ENCODE data around the gene MOXD1.
A peak's percentile ranks its signal among the peaks of the same experiment; 100 is the strongest.

Gene MOXD1

GRCh38 chr6:132320007-132320406 is 81.3 kb downstream of the MOXD1 start (continued):
- no peak for TF ChIP-seq ZNF148 (tag by site-specific recombination; IDR thresholded peaks at IDR 0.05; ENCODE audit: borderline replicate concordance)
- TF ChIP-seq MYNN (tag by site-specific recombination; IDR thresholded peaks at IDR 0.05; ENCODE audit: borderline replicate concordance): no peak
- no peak for TF ChIP-seq ZNF600 (tag by site-specific recombination; IDR thresholded peaks at IDR 0.05)
- TF ChIP-seq ZBTB8A (tag by site-specific recombination; IDR thresholded peaks at IDR 0.05): no peak
- TF ChIP-seq ZNF747 (tag by site-specific recombination; IDR thresholded peaks at IDR 0.05): no peak
- TF ChIP-seq SP2 (tag by site-specific recombination; IDR thresholded peaks at IDR 0.05): no peak
- TF ChIP-seq ZNF26 (tag by site-specific recombination; IDR thresholded peaks at IDR 0.05): no peak
- TF ChIP-seq SP7 (tag by site-specific recombination; IDR thresholded peaks at IDR 0.05): no peak

GRCh38 chr6:132316970-132317369 is 84.3 kb downstream of the MOXD1 start:
- TF ChIP-seq ZFP37 (tag by site-specific recombination; IDR thresholded peaks at IDR 0.05): no peak
- TF ChIP-seq ZNF600 (tag by site-specific recombination; IDR thresholded peaks at IDR 0.05): no peak
- TF ChIP-seq ZNF501 (tag by site-specific recombination; IDR thresholded peaks at IDR 0.05): no peak
- no peak for TF ChIP-seq OSR2 (tag by site-specific recombination; IDR thresholded peaks at IDR 0.05)
- peak; percentile 98 for TF ChIP-seq SETDB1 (IDR thresholded peaks at IDR 0.05; ENCODE audit: insufficient read length, low read length)
- no peak for TF ChIP-seq ZNF24 (tag by site-specific recombination; IDR thresholded peaks at IDR 0.05)
- TF ChIP-seq ZNF580 (tag by site-specific recombination; IDR thresholded peaks at IDR 0.05): no peak
- no peak for TF ChIP-seq GLIS2 (tag by site-specific recombination; IDR thresholded peaks at IDR 0.05)
- no peak for TF ChIP-seq ZBTB17 (tag by site-specific recombination; IDR thresholded peaks at IDR 0.05)
- TF ChIP-seq ZNF121 (tag by site-specific recombination; IDR thresholded peaks at IDR 0.05): no peak
- TF ChIP-seq GFI1B (tag by site-specific recombination; IDR thresholded peaks at IDR 0.05): no peak
- peak; percentile 78; the same call in 1 of the 2 replicates for TF ChIP-seq TRIM28 (IDR thresholded peaks at IDR 0.05; ENCODE audit: borderline replicate concordance, low read length)
- H3K27ac ChIP-seq (ENCODE audit: extremely low read depth, low read depth, low read length): no peak overlapping the region
- CTCF ChIA-PET: interaction anchor here (2.0 to 3.1 kb wide), 3 partner anchors 15 to 37 kb away, joined by 9 to 23 read pairs (median 11); no protein-coding TSS in a partner anchor
- H3K36me3 ChIP-seq (ENCODE audit: control insufficient read depth in 2 of 2, insufficient read depth in 1 of 2, low read length in 2 of 2): peaks cover 0 to 8% of the 10 kb centered on the region in 2 experiments; a peak in 2 of 3 replicates
- H3K4me1 ChIP-seq (ENCODE audit: control insufficient read depth, insufficient read depth, low read length): no peaks in the 10 kb centered on the region
- H3K9me3 ChIP-seq (ENCODE audit: control insufficient read depth, insufficient read depth, low read depth, low read length): no peaks in the 10 kb centered on the region
- POLR2A ChIA-PET: interaction anchor here (0.6 kb wide), 1 partner anchor 22 kb away, joined by 4 read pairs; no protein-coding TSS in a partner anchor
- no peak overlapping the region for H3K4me3 ChIP-seq (ENCODE audit: low read depth, low read length)

GRCh38 chr6:132314432-132314831 is 86.8 kb downstream of the MOXD1 start:
- H3K36me3 ChIP-seq (ENCODE audit: control insufficient read depth in 2 of 2, insufficient read depth in 1 of 2, low read length in 2 of 2): peaks cover 0 to 8% of the 10 kb centered on the region in 2 experiments; a peak in 2 of 3 replicates
- POLR2A ChIA-PET: no interaction called here
- H3K27ac ChIP-seq (ENCODE audit: extremely low read depth, low read depth, low read length): no peak overlapping the region
- CTCF ChIA-PET: interaction anchor here (0.6 to 2.8 kb wide), 6 partner anchors 13 to 210 kb away, joined by 3 to 11 read pairs (median 3); no protein-coding TSS in a partner anchor
- H3K9me3 ChIP-seq (ENCODE audit: control insufficient read depth, insufficient read depth, low read depth, low read length): no peaks in the 10 kb centered on the region
- no peak overlapping the region for H3K4me3 ChIP-seq (ENCODE audit: low read depth, low read length)
- H3K4me1 ChIP-seq (ENCODE audit: control insufficient read depth, insufficient read depth, low read length): no peaks in the 10 kb centered on the region
- TF ChIP-seq ZEB2 (tag by site-specific recombination; IDR thresholded peaks at IDR 0.05) (no peak), ZNF560 (tag by site-specific recombination; IDR thresholded peaks at IDR 0.05; ENCODE audit: borderline replicate concordance) (no peak), ZNF280C (tag by site-specific recombination; IDR thresholded peaks at IDR 0.05) (no peak), ZNF658 (tag by site-specific recombination; IDR thresholded peaks at IDR 0.05) (no peak), ZNF121 (tag by site-specific recombination; IDR thresholded peaks at IDR 0.05) (no peak), ZNF707 (tag by site-specific recombination; IDR thresholded peaks at IDR 0.05) (no peak), ZBTB26 (tag by site-specific recombination; optimal IDR thresholded peaks at IDR 0.05) (no peak)
